Tibial nerve (tissue), 4 donors: ENCODE measurements around the gene CFAP61.

Source experiments
- EP300 ChIP-seq, 2 donors: sonication (generic); formaldehyde crosslinking; IDR thresholded peaks; one replicate each; pipeline ENCODE4 v1.6.1; 2017; ENCODE audit warnings: antibody characterized with exemption in 2 of 2, mild to moderate bottlenecking in 1 of 2
- TF ChIP-seq, protein P1 (sequence below), 5 experiments: fragments of 200-600 bp in 3 of 5; fragments of 450-650 bp in 2 of 5; sonication (generic) in 3 of 5; IDR thresholded peaks; one replicate each; pipeline ENCODE4 v1.5.1; 2016 to 2019; ENCODE audit warnings: antibody characterized with exemption in 5 of 5, mild to moderate bottlenecking in 3 of 5, moderate library complexity in 2 of 5

DNA sequence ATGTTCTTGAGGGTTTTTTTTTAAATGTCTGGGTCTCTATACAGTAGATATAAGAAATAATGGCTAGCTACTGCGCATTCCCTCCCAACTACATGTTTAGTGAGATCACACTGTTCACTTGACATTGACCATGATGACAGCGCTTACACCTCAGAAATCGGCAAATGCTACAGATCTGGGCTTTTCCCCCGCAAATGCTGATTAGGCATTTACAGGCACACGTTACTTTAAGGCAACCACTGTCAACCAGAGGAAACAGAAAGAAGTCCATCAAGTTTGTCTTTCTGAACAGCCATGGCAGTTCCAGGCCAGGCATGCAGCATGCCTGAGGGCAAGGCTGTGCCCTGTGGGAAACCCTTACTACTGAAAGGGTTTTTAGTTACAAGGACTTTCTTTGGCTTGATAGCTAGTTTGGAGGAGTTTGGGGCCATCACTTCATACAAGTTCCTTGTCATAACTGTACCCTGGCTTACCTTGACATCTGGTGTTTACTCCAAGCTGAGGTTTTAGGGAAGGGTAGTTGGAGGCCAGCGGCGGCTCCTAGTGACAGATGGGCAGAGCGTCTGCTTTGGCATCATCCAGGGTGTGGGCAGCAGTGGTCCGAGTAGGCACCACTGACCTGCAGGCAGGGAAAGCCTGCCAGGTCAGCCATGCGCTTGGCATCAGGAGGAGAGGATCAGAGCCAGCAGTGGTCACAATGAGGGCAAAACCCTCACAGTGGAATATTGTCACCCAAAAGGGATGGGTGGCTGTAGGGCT is 43.0 kb downstream of the CFAP61 start:
- TF ChIP-seq, protein P1, sequence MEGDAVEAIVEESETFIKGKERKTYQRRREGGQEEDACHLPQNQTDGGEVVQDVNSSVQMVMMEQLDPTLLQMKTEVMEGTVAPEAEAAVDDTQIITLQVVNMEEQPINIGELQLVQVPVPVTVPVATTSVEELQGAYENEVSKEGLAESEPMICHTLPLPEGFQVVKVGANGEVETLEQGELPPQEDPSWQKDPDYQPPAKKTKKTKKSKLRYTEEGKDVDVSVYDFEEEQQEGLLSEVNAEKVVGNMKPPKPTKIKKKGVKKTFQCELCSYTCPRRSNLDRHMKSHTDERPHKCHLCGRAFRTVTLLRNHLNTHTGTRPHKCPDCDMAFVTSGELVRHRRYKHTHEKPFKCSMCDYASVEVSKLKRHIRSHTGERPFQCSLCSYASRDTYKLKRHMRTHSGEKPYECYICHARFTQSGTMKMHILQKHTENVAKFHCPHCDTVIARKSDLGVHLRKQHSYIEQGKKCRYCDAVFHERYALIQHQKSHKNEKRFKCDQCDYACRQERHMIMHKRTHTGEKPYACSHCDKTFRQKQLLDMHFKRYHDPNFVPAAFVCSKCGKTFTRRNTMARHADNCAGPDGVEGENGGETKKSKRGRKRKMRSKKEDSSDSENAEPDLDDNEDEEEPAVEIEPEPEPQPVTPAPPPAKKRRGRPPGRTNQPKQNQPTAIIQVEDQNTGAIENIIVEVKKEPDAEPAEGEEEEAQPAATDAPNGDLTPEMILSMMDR (IDR thresholded peaks at IDR 0.05) = no peak
- no peak for TF ChIP-seq EP300 (IDR thresholded peaks at IDR 0.05)
